Measurements from ENCODE around the gene CREBBP.

Gene CREBBP

GRCh38 chr16:3868556-3868955 lies 12.0 kb downstream of the CREBBP start:
- H3K4me3 ChIP-seq (ENCODE audit: low read length in 2 of 2) = no peak overlapping the region
- no peaks in the 10 kb centered on the region for H3K36me3 ChIP-seq (ENCODE audit: control insufficient read depth in 2 of 2, insufficient read depth in 2 of 2, low read length in 2 of 2)
- no peak overlapping the region for H3K27ac ChIP-seq (ENCODE audit: low read length)
- H3K4me1 ChIP-seq (ENCODE audit: control insufficient read depth, insufficient read depth, low read length) = peaks cover 61% of the 10 kb centered on the region
- no peaks in the 10 kb centered on the region for H3K27me3 ChIP-seq (ENCODE audit: control insufficient read depth in 1 of 2, insufficient read depth in 2 of 2, low read length in 2 of 2)
- no peak overlapping the region for H3K9ac ChIP-seq (ENCODE audit: low read length in 2 of 2)
- H3K9me3 ChIP-seq (ENCODE audit: control insufficient read depth in 2 of 2, low read length in 2 of 2) = no peaks in the 10 kb centered on the region

- peaks cover 52% of the 10 kb centered on the region for H3K4me1 ChIP-seq (ENCODE audit: control insufficient read depth, insufficient read depth, low read length)
- H3K27me3 ChIP-seq (ENCODE audit: control insufficient read depth in 1 of 2, insufficient read depth in 2 of 2, low read length in 2 of 2) = no peaks in the 10 kb centered on the region
- H3K27ac ChIP-seq (ENCODE audit: low read length) = no peak overlapping the region
- no peak overlapping the region for H3K4me3 ChIP-seq (ENCODE audit: low read length in 2 of 2)
- no peaks in the 10 kb centered on the region for H3K36me3 ChIP-seq (ENCODE audit: control insufficient read depth in 2 of 2, insufficient read depth in 2 of 2, low read length in 2 of 2)
- H3K9ac ChIP-seq (ENCODE audit: low read length in 2 of 2) = no peak overlapping the region
- H3K9me3 ChIP-seq (ENCODE audit: control insufficient read depth in 2 of 2, low read length in 2 of 2) = no peaks in the 10 kb centered on the region
Measured at GRCh38 chr16:3866703-3867431, 13.6 kb downstream of the CREBBP start.

- H3K9me3 ChIP-seq (ENCODE audit: control insufficient read depth in 2 of 2, low read length in 2 of 2) = no peaks in the 10 kb centered on the region
- H3K27ac ChIP-seq (ENCODE audit: low read length) = no peak overlapping the region
- H3K9ac ChIP-seq (ENCODE audit: low read length in 2 of 2) = no peak overlapping the region
- H3K4me3 ChIP-seq (ENCODE audit: low read length in 2 of 2) = no peak overlapping the region
- no peaks in the 10 kb centered on the region for H3K27me3 ChIP-seq (ENCODE audit: control insufficient read depth in 1 of 2, insufficient read depth in 2 of 2, low read length in 2 of 2)
- peaks cover 44% of the 10 kb centered on the region for H3K4me1 ChIP-seq (ENCODE audit: control insufficient read depth, insufficient read depth, low read length)
- H3K36me3 ChIP-seq (ENCODE audit: control insufficient read depth in 2 of 2, insufficient read depth in 2 of 2, low read length in 2 of 2) = no peaks in the 10 kb centered on the region
Measured at GRCh38 chr16:3865241-3865640, 15.3 kb downstream of the CREBBP start.

- Histone ChIP-seq H3K27me3 (ENCODE audit: control insufficient read depth in 1 of 2, insufficient read depth in 2 of 2, low read length in 2 of 2) (no peaks in the 10 kb centered on the region), H3K9me3 (ENCODE audit: control insufficient read depth in 2 of 2, low read length in 2 of 2) (no peaks in the 10 kb centered on the region), H3K27ac (ENCODE audit: low read length) (no peak overlapping the region), H3K9ac (ENCODE audit: low read length in 2 of 2) (no peak overlapping the region), H3K36me3 (ENCODE audit: control insufficient read depth in 2 of 2, insufficient read depth in 2 of 2, low read length in 2 of 2) (no peaks in the 10 kb centered on the region), H3K4me3 (ENCODE audit: low read length in 2 of 2) (no peak overlapping the region), H3K4me1 (ENCODE audit: control insufficient read depth, insufficient read depth, low read length) (peaks cover 42% of the 10 kb centered on the region)
Measured at GRCh38 chr16:3864562-3864961, 16.0 kb downstream of the CREBBP start.

GRCh38 chr16:3863587-3863986 lies 16.9 kb downstream of the CREBBP start:
- Histone ChIP-seq H3K27me3 (ENCODE audit: control insufficient read depth in 1 of 2, insufficient read depth in 2 of 2, low read length in 2 of 2) (no peaks in the 10 kb centered on the region), H3K27ac (ENCODE audit: low read length) (no peak overlapping the region), H3K4me3 (ENCODE audit: low read length in 2 of 2) (peak overlapping the region in 1 of 2 donors; percentile 40), H3K9me3 (ENCODE audit: control insufficient read depth in 2 of 2, low read length in 2 of 2) (no peaks in the 10 kb centered on the region), H3K36me3 (ENCODE audit: control insufficient read depth in 2 of 2, insufficient read depth in 2 of 2, low read length in 2 of 2) (no peaks in the 10 kb centered on the region), H3K4me1 (ENCODE audit: control insufficient read depth, insufficient read depth, low read length) (peaks cover 37% of the 10 kb centered on the region), H3K9ac (ENCODE audit: low read length in 2 of 2) (no peak overlapping the region)

GRCh38 chr16:3861808-3862451 lies 18.6 kb downstream of the CREBBP start:
- Histone ChIP-seq H3K36me3 (ENCODE audit: control insufficient read depth in 2 of 2, insufficient read depth in 2 of 2, low read length in 2 of 2) (no peaks in the 10 kb centered on the region), H3K9me3 (ENCODE audit: control insufficient read depth in 2 of 2, low read length in 2 of 2) (no peaks in the 10 kb centered on the region), H3K4me3 (ENCODE audit: low read length in 2 of 2) (peak overlapping the region in 1 of 2 donors; percentile 23), H3K4me1 (ENCODE audit: control insufficient read depth, insufficient read depth, low read length) (peaks cover 40% of the 10 kb centered on the region), H3K9ac (ENCODE audit: low read length in 2 of 2) (no peak overlapping the region), H3K27ac (ENCODE audit: low read length) (no peak overlapping the region), H3K27me3 (ENCODE audit: control insufficient read depth in 1 of 2, insufficient read depth in 2 of 2, low read length in 2 of 2) (no peaks in the 10 kb centered on the region)

- Histone ChIP-seq H3K36me3 (ENCODE audit: control insufficient read depth in 2 of 2, insufficient read depth in 2 of 2, low read length in 2 of 2) (no peaks in the 10 kb centered on the region), H3K4me1 (ENCODE audit: control insufficient read depth, insufficient read depth, low read length) (peaks cover 43% of the 10 kb centered on the region), H3K9ac (ENCODE audit: low read length in 2 of 2) (no peak overlapping the region), H3K27me3 (ENCODE audit: control insufficient read depth in 1 of 2, insufficient read depth in 2 of 2, low read length in 2 of 2) (no peaks in the 10 kb centered on the region), H3K9me3 (ENCODE audit: control insufficient read depth in 2 of 2, low read length in 2 of 2) (no peaks in the 10 kb centered on the region), H3K4me3 (ENCODE audit: low read length in 2 of 2) (no peak overlapping the region), H3K27ac (ENCODE audit: low read length) (no peak overlapping the region)
Measured at GRCh38 chr16:3859889-3860288, 20.6 kb downstream of the CREBBP start.

- H3K36me3 ChIP-seq (ENCODE audit: control insufficient read depth in 2 of 2, insufficient read depth in 2 of 2, low read length in 2 of 2) = peaks cover 0 to 2% of the 10 kb centered on the region in 2 donors
- H3K4me1 ChIP-seq (ENCODE audit: control insufficient read depth, insufficient read depth, low read length) = peaks cover 43% of the 10 kb centered on the region
- no peaks in the 10 kb centered on the region for H3K27me3 ChIP-seq (ENCODE audit: control insufficient read depth in 1 of 2, insufficient read depth in 2 of 2, low read length in 2 of 2)
- H3K4me3 ChIP-seq (ENCODE audit: low read length in 2 of 2) = no peak overlapping the region
- H3K27ac ChIP-seq (ENCODE audit: low read length) = no peak overlapping the region
- H3K9me3 ChIP-seq (ENCODE audit: control insufficient read depth in 2 of 2, low read length in 2 of 2) = no peaks in the 10 kb centered on the region
- no peak overlapping the region for H3K9ac ChIP-seq (ENCODE audit: low read length in 2 of 2)
Measured at GRCh38 chr16:3858801-3859200, 21.7 kb downstream of the CREBBP start.

- H3K4me1 ChIP-seq (ENCODE audit: control insufficient read depth, insufficient read depth, low read length) = peaks cover 38% of the 10 kb centered on the region
- no peak overlapping the region for H3K9ac ChIP-seq (ENCODE audit: low read length in 2 of 2)
- peak overlapping the region in 1 of 2 donors; percentile 29 for H3K4me3 ChIP-seq (ENCODE audit: low read length in 2 of 2)
- no peaks in the 10 kb centered on the region for H3K9me3 ChIP-seq (ENCODE audit: control insufficient read depth in 2 of 2, low read length in 2 of 2)
- H3K36me3 ChIP-seq (ENCODE audit: control insufficient read depth in 2 of 2, insufficient read depth in 2 of 2, low read length in 2 of 2) = peaks cover 0 to 2% of the 10 kb centered on the region in 2 donors
- no peaks in the 10 kb centered on the region for H3K27me3 ChIP-seq (ENCODE audit: control insufficient read depth in 1 of 2, insufficient read depth in 2 of 2, low read length in 2 of 2)
- H3K27ac ChIP-seq (ENCODE audit: low read length) = peak overlapping the region; percentile 31
Measured at GRCh38 chr16:3857189-3858043, 23.1 kb downstream of the CREBBP start.

- peaks cover 30% of the 10 kb centered on the region for H3K4me1 ChIP-seq (ENCODE audit: control insufficient read depth, insufficient read depth, low read length)
- peak overlapping the region in 1 of 2 donors; percentile 8 for H3K4me3 ChIP-seq (ENCODE audit: low read length in 2 of 2)
- H3K9ac ChIP-seq (ENCODE audit: low read length in 2 of 2) = peak overlapping the region in 1 of 2 donors; percentile 29
Measured at GRCh38 chr16:3856367-3857141, 24.0 kb downstream of the CREBBP start.

More at GRCh38 chr16:3856367-3857141, 24.0 kb downstream of the CREBBP start:
- Histone ChIP-seq H3K27ac (ENCODE audit: low read length) (peak overlapping the region; percentile 24), H3K27me3 (ENCODE audit: control insufficient read depth in 1 of 2, insufficient read depth in 2 of 2, low read length in 2 of 2) (no peaks in the 10 kb centered on the region), H3K9me3 (ENCODE audit: control insufficient read depth in 2 of 2, low read length in 2 of 2) (no peaks in the 10 kb centered on the region), H3K36me3 (ENCODE audit: control insufficient read depth in 2 of 2, insufficient read depth in 2 of 2, low read length in 2 of 2) (peaks cover 0 to 2% of the 10 kb centered on the region in 2 donors)

All from stomach smooth muscle (tissue), 2 donors.